HG03097 (cell line): ENCODE measurements around the gene SCN10A.

Experiments used
- ATAC-seq: cut with Tn5 transposase; IDR thresholded peaks from one replicate; pipeline ENCODE4 v1.9.1; 2021; ENCODE audit not compliant: unreplicated experiment, low FRiP score

Gene SCN10A

GRCh38 chr3:38816026-38816425 lies at the start of gene SCN10A:
SCN10A (minus strand) TSS chr3:38816217; CDS start chr3:38794010, 22,207 bp downstream.
- ATAC-seq, result no peak

- no peak for ATAC-seq
Observed at GRCh38 chr3:38853011-38853410, 37.0 kb upstream of the SCN10A start.

- no peak for ATAC-seq
Observed at GRCh38 chr3:38843898-38844297, 27.9 kb upstream of the SCN10A start.

GRCh38 chr3:38842266-38842965 lies 26.4 kb upstream of the SCN10A start:
- no peak for ATAC-seq

- no peak for ATAC-seq
Observed at GRCh38 chr3:38840987-38841386, 25.0 kb upstream of the SCN10A start.

- ATAC-seq, result no peak
Observed at GRCh38 chr3:38837358-38837757, 21.3 kb upstream of the SCN10A start.

- no peak for ATAC-seq
Observed at GRCh38 chr3:38836561-38836960, 20.5 kb upstream of the SCN10A start.

- no peak for ATAC-seq
Observed at GRCh38 chr3:38835939-38836338, 19.9 kb upstream of the SCN10A start.

- no peak for ATAC-seq
Observed at GRCh38 chr3:38834717-38835116, 18.7 kb upstream of the SCN10A start.

- no peak for ATAC-seq
Observed at GRCh38 chr3:38834110-38834509, 18.1 kb upstream of the SCN10A start.

- ATAC-seq, result no peak
Observed at GRCh38 chr3:38829404-38829803, 13.4 kb upstream of the SCN10A start.

GRCh38 chr3:38828681-38829080 lies 12.7 kb upstream of the SCN10A start:
- ATAC-seq, result no peak

GRCh38 chr3:38827791-38828190 lies 11.8 kb upstream of the SCN10A start:
- no peak for ATAC-seq

GRCh38 chr3:38826001-38826400 lies 10.0 kb upstream of the SCN10A start:
- ATAC-seq, result no peak

- no peak for ATAC-seq
Observed at GRCh38 chr3:38824349-38824748, 8.3 kb upstream of the SCN10A start.

GRCh38 chr3:38823722-38824121 lies 7.7 kb upstream of the SCN10A start:
- no peak for ATAC-seq

GRCh38 chr3:38823186-38823585 lies 7.2 kb upstream of the SCN10A start:
- ATAC-seq, result no peak

- no peak for ATAC-seq
Observed at GRCh38 chr3:38811822-38812221, 4.2 kb downstream of the SCN10A start.

- no peak for ATAC-seq
Observed at GRCh38 chr3:38805765-38806386, 10.1 kb downstream of the SCN10A start.

- ATAC-seq, result no peak
Observed at GRCh38 chr3:38805004-38805403, 11.0 kb downstream of the SCN10A start.

- ATAC-seq, result no peak
Observed at GRCh38 chr3:38800511-38800910, 15.5 kb downstream of the SCN10A start.

- ATAC-seq, result no peak
Observed at GRCh38 chr3:38793721-38794120, 22.3 kb downstream of the SCN10A start.
